Heart left ventricle (tissue), 13 donors: ENCODE data around the gene DUSP22.

ENCODE experiments used
- CTCF ChIP-seq, 12 donors: fragments of 200-600 bp; sonication (generic) in 4 of 12; IDR thresholded peaks; one replicate each; pipeline versions ENCODE4 v1.5.0 to v1.8.0; 2018 to 2022; ENCODE audit warnings: antibody characterized with exemption in 12 of 12, mild to moderate bottlenecking in 5 of 12
- POLR2A ChIP-seq, 2 donors: fragments of 450-650 bp; IDR thresholded peaks; one replicate each; pipeline ENCODE4 v1.6.1; 2017; ENCODE audit warnings: antibody characterized with exemption in 2 of 2, mild to moderate bottlenecking in 2 of 2, moderate library complexity in 2 of 2
- donor health status: ischemic (EF 13 %, LVEDD 7.1; RV severe dilation, severe dysfunction).
- donor health status: DM: no; HTN: yes; CAD: no.
- donor health status: DM: no; HTN: no; CAD: no.
- donor health status: ischemic (EF 25% LVEDD 6.9; RV normal size, moderate dysfunction).
- donor health status: ischemic (EF 25% LVEDD 5.7; RV mildly dilated, moderate dysfunction).
- donor health status: ischemic (EF 35%, LVEDD 5.7; RV mildly dilated, moderate dysfunction).
- donor health status: nonischemic (EF 11% LVEDD 7.7; RV severe dilation, severe dysfunction).
- donor health status: DM: yes; HTN: yes; CAD: no.
- donor health status: PGD.
- donor health status: ischemic (EF 29% LVEDD 5.4; RV normal size, mild dysfunction).
- donor health status: nonischemic (EF 23%, LVEDD 6.1; RV moderate dilation, normal function).

- no peak for TF ChIP-seq CTCF (IDR thresholded peaks at IDR 0.05)
- no peak for TF ChIP-seq POLR2A (IDR thresholded peaks at IDR 0.05)
Measured at GRCh38 chr6:324729-325125, 32.4 kb downstream of the DUSP22 start.
